HEK293 (cell line): ENCODE results near the gene OAF.

Experiments
- GFI1B ChIP-seq: fragments of 450-650 bp; formaldehyde crosslinking; IDR thresholded peaks from 2 replicates; pipeline ENCODE4 v1.5.1; 2016; ENCODE audit warnings: missing biosample characterization, missing genetic modification characterization
- GLIS1 ChIP-seq: fragments of 450-650 bp; formaldehyde crosslinking; IDR thresholded peaks from 2 replicates; pipeline ENCODE4 v1.5.1; 2016; ENCODE audit warnings: missing biosample characterization, missing genetic modification characterization
- HOXD13 ChIP-seq: sonication (generic); formaldehyde crosslinking; IDR thresholded peaks from 2 replicates; pipeline ENCODE4 v1.8.0; 2022; ENCODE audit warnings: missing genetic modification reagents, borderline replicate concordance
- OSR2 ChIP-seq: fragments of 450-650 bp; formaldehyde crosslinking; IDR thresholded peaks from 2 replicates; pipeline ENCODE4 v1.5.1; 2016; ENCODE audit warnings: missing biosample characterization, missing genetic modification characterization
- RBAK ChIP-seq: fragments of 450-650 bp; formaldehyde crosslinking; IDR thresholded peaks from 2 replicates; pipeline ENCODE4 v1.5.1; 2016; ENCODE audit warnings: missing biosample characterization, missing genetic modification characterization
- ZBTB10 ChIP-seq: fragments of 450-650 bp; formaldehyde crosslinking; IDR thresholded peaks from 2 replicates; pipeline ENCODE4 v1.5.1; 2016; ENCODE audit warnings: missing biosample characterization, missing genetic modification characterization
- ZFHX2 ChIP-seq: fragments of 450-650 bp; formaldehyde crosslinking; conservative IDR thresholded peaks from 2 replicates; pipeline ENCODE4 v1.5.1; 2016; ENCODE audit warnings: missing biosample characterization, missing genetic modification characterization
- ZNF121 ChIP-seq: fragments of 450-650 bp; formaldehyde crosslinking; IDR thresholded peaks from 2 replicates; pipeline ENCODE4 v1.5.1; 2016; ENCODE audit warnings: missing biosample characterization, missing genetic modification characterization
- ZNF133 ChIP-seq: fragments of 450-650 bp; formaldehyde crosslinking; IDR thresholded peaks from 2 replicates; pipeline ENCODE4 v1.5.1; 2016; ENCODE audit warnings: missing biosample characterization, missing genetic modification characterization
- ZNF140 ChIP-seq: fragments of 450-650 bp; formaldehyde crosslinking; IDR thresholded peaks from 2 replicates; pipeline ENCODE4 v1.5.1; 2016; ENCODE audit warnings: missing biosample characterization, missing genetic modification characterization
- ZNF146 ChIP-seq: fragments of 450-650 bp; formaldehyde crosslinking; IDR thresholded peaks from 2 replicates; pipeline ENCODE4 v1.5.1; 2016; ENCODE audit warnings: missing biosample characterization, missing genetic modification characterization
- ZNF174 ChIP-seq: fragments of 450-650 bp; formaldehyde crosslinking; IDR thresholded peaks from 2 replicates; pipeline ENCODE4 v1.5.0; 2017; ENCODE audit warnings: missing biosample characterization, mild to moderate bottlenecking, missing genetic modification characterization
- ZNF214 ChIP-seq: fragments of 450-650 bp; formaldehyde crosslinking; IDR thresholded peaks from 2 replicates; pipeline ENCODE4 v1.5.1; 2017; ENCODE audit warnings: missing biosample characterization, mild to moderate bottlenecking, missing genetic modification characterization, borderline replicate concordance
- ZNF23 ChIP-seq: fragments of 450-650 bp; formaldehyde crosslinking; IDR thresholded peaks from 2 replicates; pipeline ENCODE4 v1.5.1; 2016; ENCODE audit warnings: missing biosample characterization, missing genetic modification characterization, borderline replicate concordance
- ZNF292 ChIP-seq: fragments of 450-650 bp; formaldehyde crosslinking; IDR thresholded peaks from 2 replicates; pipeline ENCODE4 v1.5.1; 2016; ENCODE audit warnings: low read depth, missing biosample characterization, missing genetic modification characterization, borderline replicate concordance
- ZNF302 ChIP-seq: fragments of 450-650 bp; formaldehyde crosslinking; IDR thresholded peaks from 2 replicates; pipeline ENCODE4 v1.5.1; 2016; ENCODE audit warnings: missing biosample characterization, missing genetic modification characterization, low read depth
- ZNF341 ChIP-seq: fragments of 450-650 bp; formaldehyde crosslinking; IDR thresholded peaks from 2 replicates; pipeline ENCODE4; 2016; ENCODE audit warnings: low read depth, missing biosample characterization, missing genetic modification characterization
- ZNF354C ChIP-seq: fragments of 450-650 bp; formaldehyde crosslinking; IDR thresholded peaks from 2 replicates; pipeline ENCODE4 v1.5.1; 2016; ENCODE audit warnings: missing biosample characterization, missing genetic modification characterization, low read depth, borderline replicate concordance
- ZNF362 ChIP-seq: fragments of 450-650 bp; formaldehyde crosslinking; IDR thresholded peaks from 2 replicates; pipeline ENCODE4 v1.5.1; 2016; ENCODE audit warnings: missing biosample characterization, missing genetic modification characterization
- ZNF391 ChIP-seq: fragments of 450-650 bp; formaldehyde crosslinking; IDR thresholded peaks from 2 replicates; pipeline ENCODE4 v1.5.1; 2016; ENCODE audit warnings: low read depth, missing biosample characterization, missing genetic modification characterization, borderline replicate concordance
- ZNF394 ChIP-seq: fragments of 450-650 bp; formaldehyde crosslinking; IDR thresholded peaks from 2 replicates; pipeline ENCODE4 v1.5.1; 2016; ENCODE audit warnings: missing biosample characterization, missing genetic modification characterization, mild to moderate bottlenecking, moderate library complexity, borderline replicate concordance
- ZNF404 ChIP-seq: fragments of 450-650 bp; formaldehyde crosslinking; IDR thresholded peaks from 2 replicates; pipeline ENCODE4 v1.5.1; 2017; ENCODE audit warnings: missing biosample characterization, missing genetic modification characterization
- ZNF423 ChIP-seq: fragments of 450-650 bp; formaldehyde crosslinking; IDR thresholded peaks from 2 replicates; pipeline ENCODE4 v1.5.1; 2016; ENCODE audit warnings: missing biosample characterization, missing genetic modification characterization
- ZNF510 ChIP-seq: fragments of 450-650 bp; formaldehyde crosslinking; IDR thresholded peaks from 2 replicates; pipeline ENCODE4 v1.5.1; 2018; ENCODE audit warnings: mild to moderate bottlenecking, missing genetic modification characterization, missing biosample characterization; ENCODE audit not compliant: insufficient replicate concordance
- ZNF560 ChIP-seq: fragments of 450-650 bp; formaldehyde crosslinking; IDR thresholded peaks from 2 replicates; pipeline ENCODE4 v1.5.1; 2017; ENCODE audit warnings: missing biosample characterization, missing genetic modification characterization, borderline replicate concordance
- ZNF561 ChIP-seq: fragments of 450-650 bp; IDR thresholded peaks from 2 replicates; pipeline ENCODE4 v1.5.1; 2018; ENCODE audit warnings: missing biosample characterization, missing genetic modification characterization, borderline replicate concordance
- ZNF585B ChIP-seq: fragments of 450-650 bp; formaldehyde crosslinking; IDR thresholded peaks from 2 replicates; pipeline ENCODE4 v1.5.1; 2016; ENCODE audit warnings: missing biosample characterization, missing genetic modification characterization
- ZNF639 ChIP-seq: fragments of 450-650 bp; formaldehyde crosslinking; IDR thresholded peaks from 2 replicates; pipeline ENCODE4 v1.5.1; 2016; ENCODE audit warnings: missing biosample characterization, missing genetic modification characterization
- ZNF654 ChIP-seq: fragments of 450-650 bp; formaldehyde crosslinking; IDR thresholded peaks from 2 replicates; pipeline ENCODE4 v1.5.1; 2016; ENCODE audit warnings: low read depth, missing biosample characterization, missing genetic modification characterization
- ZNF660 ChIP-seq: fragments of 450-650 bp; IDR thresholded peaks from 2 replicates; pipeline ENCODE4 v1.5.1; 2018; ENCODE audit warnings: missing biosample characterization, mild to moderate bottlenecking, missing genetic modification characterization
- ZNF830 ChIP-seq: fragments of 450-650 bp; IDR thresholded peaks from 2 replicates; pipeline ENCODE4 v1.5.0; 2018; ENCODE audit warnings: missing biosample characterization, missing genetic modification characterization, low read depth, mild to moderate bottlenecking, moderate library complexity
- ZSCAN16 ChIP-seq: fragments of 450-650 bp; formaldehyde crosslinking; IDR thresholded peaks from 2 replicates; pipeline ENCODE4 v1.5.1; 2016; ENCODE audit warnings: missing biosample characterization, missing genetic modification characterization
- ZSCAN18 ChIP-seq: fragments of 450-650 bp; formaldehyde crosslinking; IDR thresholded peaks from 2 replicates; pipeline ENCODE4 v1.5.1; 2016; ENCODE audit warnings: missing biosample characterization, missing genetic modification characterization

Gene OAF

GRCh38 chr11:120195601-120196320 is 15.1 kb upstream of the OAF start (continued):
- no peak for TF ChIP-seq ZNF302 (tag by site-specific recombination)
- TF ChIP-seq ZNF146 (tag by site-specific recombination) = no peak
- 0 out of 2 replicates have a peak, but pooled peaks have one; percentile 17 for TF ChIP-seq ZNF341 (tag by site-specific recombination)
- no peak for TF ChIP-seq ZNF660
- no peak for TF ChIP-seq ZNF404 (tag by site-specific recombination)
- no peak for TF ChIP-seq ZNF133 (tag by site-specific recombination)
- TF ChIP-seq ZNF140 (tag by site-specific recombination) = no peak
- no peak for TF ChIP-seq ZNF654 (tag by site-specific recombination)
- TF ChIP-seq RBAK (tag by site-specific recombination) = no peak
- no peak for TF ChIP-seq ZNF121 (tag by site-specific recombination)
- TF ChIP-seq ZSCAN18 (tag by site-specific recombination) = no peak
- no peak for TF ChIP-seq ZNF639 (tag by site-specific recombination)
- TF ChIP-seq ZNF292 (tag by site-specific recombination) = no peak
- TF ChIP-seq ZNF214 (tag by site-specific recombination) = no peak
- no peak for TF ChIP-seq ZNF510 (tag by site-specific recombination)
- TF ChIP-seq ZFHX2 (tag by site-specific recombination) = no peak
- TF ChIP-seq ZNF423 (tag by site-specific recombination) = no peak
- TF ChIP-seq ZNF354C (tag by site-specific recombination) = no peak
- TF ChIP-seq HOXD13 (CRISPR knock-in tag) = no peak
- peak; percentile 68 for TF ChIP-seq GLIS1 (tag by site-specific recombination)
- no peak for TF ChIP-seq ZNF174 (tag by site-specific recombination)
- no peak for TF ChIP-seq ZNF394
- TF ChIP-seq ZNF362 = no peak
- TF ChIP-seq ZBTB10 (tag by site-specific recombination) = no peak
- no peak for TF ChIP-seq ZNF830 (tag by site-specific recombination)
- no peak for TF ChIP-seq GFI1B (tag by site-specific recombination)
- no peak for TF ChIP-seq ZNF561 (tag by site-specific recombination)
- TF ChIP-seq ZNF23 (tag by site-specific recombination) = no peak
- no peak for TF ChIP-seq ZNF391 (tag by site-specific recombination)
- no peak for TF ChIP-seq ZNF560 (tag by site-specific recombination)
- TF ChIP-seq ZSCAN16 (tag by site-specific recombination) = peak; percentile 98
- no peak for TF ChIP-seq ZNF585B (tag by site-specific recombination)
- 0 out of 2 replicates have a peak, but pooled peaks have one; percentile 19 for TF ChIP-seq OSR2 (tag by site-specific recombination)
